Chondrocyte (in vitro differentiated cells): ENCODE measurements around the gene MYO1F. TPM values are rescaled to one million over a fixed set of nuclear protein-coding genes. Genes with fewer than 3 reads are reported as not detected.
"Not testable (repeated sequence)": the region's sequence is repeated elsewhere in the genome, so short reads cannot be mapped to it uniquely, and the experiment has no call there.

Experiments
- DNase-seq: peaks from one replicate; pipeline ENCODE4 v3.0.0; 2021; ENCODE audit warnings: mixed read lengths, low spot score
- H3K27ac Mint-ChIP-seq: one replicate; pipeline ENCODE4 v1.8.0; 2021; ENCODE audit warnings: mild to moderate bottlenecking, moderate library complexity, mixed read lengths; ENCODE audit not compliant: unreplicated experiment
- H3K27me3 Mint-ChIP-seq: 2 replicates; pipeline ENCODE4 v1.8.0; 2021; ENCODE audit warnings: low read depth, mixed read lengths
- H3K36me3 Mint-ChIP-seq: 2 replicates; pipeline ENCODE4 v1.8.0; 2021; ENCODE audit warnings: low read depth, mixed read lengths
- H3K4me1 Mint-ChIP-seq: 2 replicates; pipeline ENCODE4 v1.8.0; 2021; ENCODE audit warnings: low read depth, mild to moderate bottlenecking, mixed read lengths
- H3K4me3 Mint-ChIP-seq: one replicate; pipeline ENCODE4 v1.8.0; 2021; ENCODE audit warnings: mild to moderate bottlenecking, moderate library complexity, mixed read lengths; ENCODE audit not compliant: unreplicated experiment
- H3K9me3 Mint-ChIP-seq: 2 replicates; pipeline ENCODE4 v1.8.0; 2021; ENCODE audit warnings: low read depth, mixed read lengths
- long read RNA-seq: library from polyadenylated mRNA; stranded (forward); transcript quantifications from one replicate; pipeline ENCODE4 v2.0.0, GENCODE V29; 2021
- total RNA-seq: library from RNA; stranded (reverse); gene quantifications from 3 replicates; pipeline ENCODE4 v1.2.1, GENCODE V29; 2021
- TF ChIP-seq, protein P1 (sequence below): fragments of 200-600 bp; sonication (generic); IDR thresholded peaks from 2 replicates; pipeline ENCODE4 v1.5.0; 2021; ENCODE audit warnings: antibody characterized with exemption, mild to moderate bottlenecking, moderate library complexity

Gene MYO1F
- total RNA-seq: 0.23 to 0.50 TPM in 2 of 3 replicates, not detected in the other
- long read RNA-seq, partial matches to known transcripts: 1 of 3 reads
- long read RNA-seq, other reads (novel, unspliced or antisense): 2 of 3 reads

DNA sequence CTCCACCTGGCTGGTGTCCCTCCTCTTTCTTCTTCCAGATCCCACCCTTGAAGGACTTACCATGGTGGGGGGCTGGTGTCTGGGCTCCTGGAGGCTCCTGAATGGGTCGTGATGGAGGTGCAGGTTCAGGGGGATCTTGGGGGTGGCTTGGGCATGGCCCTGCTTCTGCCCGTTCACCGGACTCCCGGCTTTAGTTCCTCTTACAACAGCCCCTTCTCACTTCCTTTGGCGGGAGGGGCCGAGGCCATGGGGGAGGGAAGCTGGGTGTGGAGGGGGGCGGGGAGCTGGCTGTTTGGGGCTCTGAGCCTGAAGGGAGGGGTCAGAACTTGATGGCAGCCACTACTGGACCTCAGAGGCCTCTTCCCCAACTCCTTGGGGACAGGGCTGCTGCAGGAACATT, at the start of gene MYO1F:
Gene MYO1F (minus strand): TSS at position 196 of the 400 bp plus-strand sequence. CDS start 133 bp downstream, at position 63.
- H3K36me3 Mint-ChIP-seq: no peaks in the 10 kb centered on the region
- DNase-seq: no peak
- no peak within 1 kb of the TSS for H3K27ac Mint-ChIP-seq
- no peaks in the 10 kb centered on the region for H3K9me3 Mint-ChIP-seq
- H3K4me3 Mint-ChIP-seq: no peak within 1 kb of the TSS
- peaks cover 8% of the 10 kb centered on the region for H3K27me3 Mint-ChIP-seq
- peaks cover 9% of the 10 kb centered on the region for H3K4me1 Mint-ChIP-seq
- TF ChIP-seq, protein P1, sequence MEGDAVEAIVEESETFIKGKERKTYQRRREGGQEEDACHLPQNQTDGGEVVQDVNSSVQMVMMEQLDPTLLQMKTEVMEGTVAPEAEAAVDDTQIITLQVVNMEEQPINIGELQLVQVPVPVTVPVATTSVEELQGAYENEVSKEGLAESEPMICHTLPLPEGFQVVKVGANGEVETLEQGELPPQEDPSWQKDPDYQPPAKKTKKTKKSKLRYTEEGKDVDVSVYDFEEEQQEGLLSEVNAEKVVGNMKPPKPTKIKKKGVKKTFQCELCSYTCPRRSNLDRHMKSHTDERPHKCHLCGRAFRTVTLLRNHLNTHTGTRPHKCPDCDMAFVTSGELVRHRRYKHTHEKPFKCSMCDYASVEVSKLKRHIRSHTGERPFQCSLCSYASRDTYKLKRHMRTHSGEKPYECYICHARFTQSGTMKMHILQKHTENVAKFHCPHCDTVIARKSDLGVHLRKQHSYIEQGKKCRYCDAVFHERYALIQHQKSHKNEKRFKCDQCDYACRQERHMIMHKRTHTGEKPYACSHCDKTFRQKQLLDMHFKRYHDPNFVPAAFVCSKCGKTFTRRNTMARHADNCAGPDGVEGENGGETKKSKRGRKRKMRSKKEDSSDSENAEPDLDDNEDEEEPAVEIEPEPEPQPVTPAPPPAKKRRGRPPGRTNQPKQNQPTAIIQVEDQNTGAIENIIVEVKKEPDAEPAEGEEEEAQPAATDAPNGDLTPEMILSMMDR: no peak

DNA sequence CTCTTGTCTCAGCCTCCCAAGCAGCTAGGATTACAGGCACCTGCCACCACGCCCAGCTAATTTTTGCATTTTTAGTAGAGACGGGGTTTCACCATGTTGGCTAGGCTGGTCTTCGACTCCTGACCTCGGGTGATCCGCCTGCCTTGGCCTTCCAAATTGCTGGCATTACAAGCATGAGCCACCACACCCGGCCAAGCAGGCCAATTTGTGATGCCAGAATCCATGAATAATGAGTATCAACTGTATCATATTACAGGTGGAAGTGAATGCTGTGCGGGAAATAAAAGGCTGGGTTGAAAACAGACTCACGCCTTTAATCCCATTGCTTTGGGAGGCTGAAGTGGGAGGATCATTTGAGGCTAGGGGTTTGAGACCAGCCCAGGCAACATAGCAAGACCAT, 49.6 kb upstream of the MYO1F start:
- no peak overlapping the region for H3K27ac Mint-ChIP-seq
- no peak overlapping the region for H3K4me3 Mint-ChIP-seq
- no peaks in the 10 kb centered on the region for H3K9me3 Mint-ChIP-seq
- TF ChIP-seq, protein P1: no peak
- no peaks in the 10 kb centered on the region for H3K27me3 Mint-ChIP-seq
- peaks cover 15% of the 10 kb centered on the region for H3K4me1 Mint-ChIP-seq
- DNase-seq: no peak
- no peaks in the 10 kb centered on the region for H3K36me3 Mint-ChIP-seq

DNA sequence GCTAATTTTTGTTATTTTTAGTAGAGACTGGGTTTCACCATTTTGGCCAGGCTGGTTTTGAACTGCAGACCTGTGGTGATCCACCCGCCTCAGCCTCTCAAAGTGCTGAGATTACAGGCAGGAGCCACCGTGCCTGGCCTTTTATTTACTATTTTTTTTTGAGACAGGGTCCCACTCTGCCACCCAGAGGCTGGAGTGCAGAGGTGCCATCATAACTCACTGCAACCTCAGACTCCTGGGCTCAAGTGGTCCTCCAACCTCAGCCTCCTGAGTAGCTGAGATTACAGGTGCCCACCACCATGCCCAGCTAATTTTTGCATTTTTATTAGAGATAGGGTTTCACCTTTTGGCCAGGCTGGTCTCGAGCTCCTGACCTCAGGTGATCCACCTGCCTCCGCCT, 45.6 kb upstream of the MYO1F start:
- not testable (repeated sequence) for H3K27me3 Mint-ChIP-seq, H3K4me1 Mint-ChIP-seq, H3K4me3 Mint-ChIP-seq, DNase-seq, H3K36me3 Mint-ChIP-seq, H3K27ac Mint-ChIP-seq, H3K9me3 Mint-ChIP-seq
- TF ChIP-seq, protein P1: peak; percentile 69

DNA sequence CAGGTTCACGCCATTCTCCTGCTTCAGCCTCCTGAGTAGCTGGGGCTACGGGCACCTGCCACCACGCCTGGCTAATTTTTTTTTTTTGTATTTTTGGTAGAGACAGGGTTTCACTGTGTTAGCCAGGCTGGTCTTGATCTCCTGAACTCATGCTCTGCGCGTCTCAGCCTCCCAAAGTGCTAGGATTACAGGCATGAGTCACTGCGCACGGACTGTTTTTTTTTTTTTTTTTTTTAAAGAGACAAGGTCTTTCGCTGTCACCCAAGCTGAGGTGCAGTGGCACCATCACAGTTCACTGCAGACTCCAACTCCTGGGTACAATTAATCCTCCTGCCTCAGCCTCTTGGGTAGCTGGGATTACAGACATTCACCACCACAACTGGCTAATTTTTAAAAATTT, 41.5 kb upstream of the MYO1F start:
- no peaks in the 10 kb centered on the region for H3K36me3 Mint-ChIP-seq
- H3K27me3 Mint-ChIP-seq: peaks cover 8% of the 10 kb centered on the region
- H3K4me1 Mint-ChIP-seq: peaks cover 16% of the 10 kb centered on the region
- H3K9me3 Mint-ChIP-seq: peaks cover 8% of the 10 kb centered on the region
- TF ChIP-seq, protein P1: no peak
- no peak overlapping the region for H3K4me3 Mint-ChIP-seq
- no peak overlapping the region for H3K27ac Mint-ChIP-seq
- DNase-seq: no peak

DNA sequence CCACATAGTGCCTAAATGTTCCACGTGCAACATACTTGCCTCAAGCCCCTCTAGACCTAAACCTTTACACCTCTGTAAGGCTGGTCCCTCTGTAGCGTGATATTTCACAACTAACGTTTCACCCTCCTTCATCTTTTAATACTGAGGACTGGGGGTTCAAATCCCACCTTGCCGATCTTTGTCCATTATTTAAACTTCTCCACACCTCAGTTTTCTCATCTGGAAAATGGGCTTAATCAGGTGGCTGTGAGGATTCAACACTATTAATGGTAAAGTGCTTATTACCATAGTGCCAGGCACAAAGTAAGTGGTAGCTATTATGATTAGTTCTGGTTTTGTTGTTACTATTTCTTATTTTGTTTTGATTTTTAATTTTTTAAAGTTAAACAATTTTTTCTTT, 40.7 kb upstream of the MYO1F start:
- Mint-ChIP-seq H3K4me3 (no peak overlapping the region), H3K9me3 (peaks cover 8% of the 10 kb centered on the region), H3K4me1 (peaks cover 16% of the 10 kb centered on the region), H3K27me3 (peaks cover 8% of the 10 kb centered on the region), H3K27ac (no peak overlapping the region), H3K36me3 (no peaks in the 10 kb centered on the region)
- DNase-seq: no peak
- TF ChIP-seq, protein P1: no peak

DNA sequence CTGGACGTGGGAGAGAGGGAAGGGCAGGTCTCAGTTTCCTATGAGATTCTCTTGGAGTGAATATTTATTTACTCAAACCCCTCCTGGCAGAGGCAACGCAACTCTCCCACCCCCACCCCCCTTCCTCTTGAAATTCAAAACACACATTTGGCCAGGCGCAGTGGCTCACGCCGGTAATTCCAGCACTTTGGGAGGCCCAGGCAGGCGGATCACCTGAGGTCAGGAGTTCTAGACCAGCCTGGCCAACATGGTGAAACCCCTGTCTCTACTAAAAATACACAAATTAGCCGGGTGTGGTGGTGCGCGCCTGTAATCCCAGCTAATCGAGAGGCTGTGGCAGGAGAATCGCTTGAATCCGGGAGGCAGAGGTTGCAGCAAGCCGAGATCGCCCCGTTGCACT, 40.1 kb upstream of the MYO1F start:
- not testable (repeated sequence) for H3K36me3 Mint-ChIP-seq, H3K4me3 Mint-ChIP-seq, H3K27ac Mint-ChIP-seq, H3K9me3 Mint-ChIP-seq, H3K27me3 Mint-ChIP-seq, DNase-seq
- peaks cover 19% of the 10 kb centered on the region for H3K4me1 Mint-ChIP-seq
